SK-N-MC (cell line): ENCODE measurements around the gene JKAMP.

ENCODE experiments used
- DNase-seq: peaks from one replicate; pipeline ENCODE4 v3.0.0-alpha.2; 2011; ENCODE audit warnings: low read depth, low spot score
- H3K27ac ChIP-seq: fragments of 200-600 bp; sonication (generic); 2 replicates; pipeline ENCODE4 v1.5.1; 2016; ENCODE audit warnings: mixed run types
- H3K36me3 ChIP-seq: fragments of 200-600 bp; sonication (generic); 2 replicates; pipeline ENCODE4 v1.6.1; 2017; ENCODE audit warnings: antibody characterized with exemption, low read length, mixed read lengths; ENCODE audit not compliant: insufficient read depth
- H3K4me3 ChIP-seq: fragments of 200-600 bp; sonication (generic); 2 replicates; pipeline ENCODE4 v1.5.1; 2016
- H3K9ac ChIP-seq: fragments of 200-600 bp; sonication (generic); 2 replicates; pipeline ENCODE4 v1.8.0; 2017; ENCODE audit warnings: mixed run types, mixed read lengths; ENCODE audit not compliant: insufficient read length
- H3K9me3 ChIP-seq: fragments of 200-600 bp; sonication (generic); 2 replicates; pipeline ENCODE4 v1.6.1; 2017; ENCODE audit warnings: low read depth, mild to moderate bottlenecking, antibody characterized with exemption, low read length, moderate library complexity, mixed read lengths
- EZH2 ChIP-seq: fragments of 200-600 bp; sonication (generic); IDR thresholded peaks from one replicate; pipeline ENCODE4 v1.6.1; 2017; ENCODE audit warnings: antibody characterized with exemption
- FOXP2 ChIP-seq: optimal IDR thresholded peaks from 2 replicates; pipeline ENCODE3; 2011; ENCODE audit warnings: mild to moderate bottlenecking, moderate library complexity; ENCODE audit not compliant: insufficient read depth; ENCODE audit errors: extremely low read length, control extremely low read depth
- POLR2AphosphoS5 ChIP-seq: IDR thresholded peaks from 2 replicates; pipeline ENCODE4 v1.6.1; 2012; ENCODE audit warnings: mild to moderate bottlenecking, low read depth, low read length, borderline replicate concordance

Gene JKAMP

GRCh38 chr14:59490756-59491155 lies 6.4 kb downstream of the JKAMP start:
- DNase-seq, result no peak
- Histone ChIP-seq H3K4me3 (no peak overlapping the region), H3K36me3 (peaks cover 80% of the 10 kb centered on the region), H3K9ac (no peak overlapping the region), H3K27ac (no peak overlapping the region), H3K9me3 (no peaks in the 10 kb centered on the region)
- TF ChIP-seq FOXP2 (no peak), POLR2AphosphoS5 (no peak), EZH2 (no peak)

- Histone ChIP-seq H3K9ac (no peak overlapping the region), H3K27ac (no peak overlapping the region), H3K36me3 (peaks cover 73% of the 10 kb centered on the region), H3K4me3 (no peak overlapping the region), H3K9me3 (no peaks in the 10 kb centered on the region)
- DNase-seq, result no peak
- TF ChIP-seq FOXP2 (no peak), EZH2 (no peak)
Observed at GRCh38 chr14:59492384-59492783, 8.1 kb downstream of the JKAMP start.

- no peak overlapping the region for H3K4me3 ChIP-seq
- no peak overlapping the region for H3K27ac ChIP-seq
- peaks cover 35% of the 10 kb centered on the region for H3K36me3 ChIP-seq
- no peak for TF ChIP-seq EZH2
- TF ChIP-seq FOXP2, result no peak
- TF ChIP-seq POLR2AphosphoS5, result no peak
- DNase-seq, result no peak
- no peak overlapping the region for H3K9ac ChIP-seq
- no peaks in the 10 kb centered on the region for H3K9me3 ChIP-seq
Observed at GRCh38 chr14:59500732-59501131, 16.4 kb downstream of the JKAMP start.

- H3K9me3 ChIP-seq, result no peaks in the 10 kb centered on the region
- no peak for DNase-seq
- H3K36me3 ChIP-seq, result peaks cover 29% of the 10 kb centered on the region
- TF ChIP-seq POLR2AphosphoS5 (no peak), EZH2 (no peak), FOXP2 (no peak)
- no peak overlapping the region for H3K4me3 ChIP-seq
- H3K27ac ChIP-seq, result no peak overlapping the region
- no peak overlapping the region for H3K9ac ChIP-seq
Observed at GRCh38 chr14:59503256-59503655, 18.9 kb downstream of the JKAMP start.

- H3K9me3 ChIP-seq, result no peaks in the 10 kb centered on the region
- no peak for TF ChIP-seq EZH2
- TF ChIP-seq FOXP2, result no peak
- TF ChIP-seq POLR2AphosphoS5, result no peak
- H3K27ac ChIP-seq, result no peak overlapping the region
- no peak overlapping the region for H3K9ac ChIP-seq
- peaks cover 10% of the 10 kb centered on the region for H3K36me3 ChIP-seq
- no peak overlapping the region for H3K4me3 ChIP-seq
- DNase-seq, result peak; percentile 47
Observed at GRCh38 chr14:59507063-59507751, 22.9 kb downstream of the JKAMP start.

GRCh38 chr14:59507752-59508103 lies 23.4 kb downstream of the JKAMP start:
- TF ChIP-seq FOXP2 (no peak), EZH2 (no peak), POLR2AphosphoS5 (no peak)
- Histone ChIP-seq H3K4me3 (no peak overlapping the region), H3K36me3 (peaks cover 10% of the 10 kb centered on the region), H3K9ac (no peak overlapping the region), H3K9me3 (no peaks in the 10 kb centered on the region), H3K27ac (no peak overlapping the region)
- no peak for DNase-seq

- H3K9me3 ChIP-seq, result no peaks in the 10 kb centered on the region
- no peak overlapping the region for H3K4me3 ChIP-seq
- DNase-seq, result no peak
- no peak overlapping the region for H3K27ac ChIP-seq
- TF ChIP-seq FOXP2, result no peak
- TF ChIP-seq EZH2, result no peak
- no peak for TF ChIP-seq POLR2AphosphoS5
- no peak overlapping the region for H3K9ac ChIP-seq
- peaks cover 7% of the 10 kb centered on the region for H3K36me3 ChIP-seq
Observed at GRCh38 chr14:59509101-59509500, 24.8 kb downstream of the JKAMP start.

GRCh38 chr14:59510001-59510400 lies 25.7 kb downstream of the JKAMP start:
- Histone ChIP-seq H3K4me3 (no peak overlapping the region), H3K9ac (no peak overlapping the region), H3K36me3 (no peaks in the 10 kb centered on the region), H3K27ac (no peak overlapping the region), H3K9me3 (no peaks in the 10 kb centered on the region)
- TF ChIP-seq POLR2AphosphoS5 (no peak), EZH2 (no peak), FOXP2 (no peak)
- no peak for DNase-seq

- TF ChIP-seq FOXP2, result no peak
- no peak overlapping the region for H3K27ac ChIP-seq
- no peak for DNase-seq
Observed at GRCh38 chr14:59510966-59511365, 26.6 kb downstream of the JKAMP start.

More at GRCh38 chr14:59510966-59511365, 26.6 kb downstream of the JKAMP start:
- H3K36me3 ChIP-seq, result no peaks in the 10 kb centered on the region
- no peaks in the 10 kb centered on the region for H3K9me3 ChIP-seq
- H3K9ac ChIP-seq, result no peak overlapping the region
- H3K4me3 ChIP-seq, result no peak overlapping the region
